K562 (cell line): ENCODE results near the gene CPTP. TPM values are rescaled to one million over a fixed set of nuclear protein-coding genes. Genes with fewer than 3 reads are reported as not detected.

Experiments
- ATAC-seq: fragments of 200-7000 bp; cut with Tn5 transposase; 3 replicates; pipeline ENCODE4 v1.9.1; 2020; ENCODE audit warnings: moderate library complexity
- BruUV-seq: library from RNA; stranded (reverse); fragments of 400-500 nt; replicated peaks from 2 replicates; lab custom pipeline; 2021; lab: Mats Ljungman, UMichigan
- CTCF ChIA-PET: fragments of 300-600 bp; formaldehyde crosslinking; extraction: SDS; loops from one replicate; lab custom pipeline; 2021; ENCODE audit warnings: low intra/inter-chr PET ratio; lab: Yijun Ruan, JAX
- POLR2A ChIA-PET: fragments of 300-600, 350-650 bp; sonication (Branson Sonifier 250); formaldehyde crosslinking; extraction: SDS; loops from one replicate; lab custom pipeline; 2021; ENCODE audit warnings: antibody characterized with exemption, inconsistent platforms; lab: Yijun Ruan, JAX
- DNase-seq, 4 experiments: peaks; one replicate each; pipeline versions ENCODE4 v3.0.0 to v3.0.0-alpha.2; 2011 to 2018; ENCODE audit warnings: low spot score in 3 of 4, mixed read lengths in 3 of 4; ENCODE audit errors: extremely low read depth in 1 of 4
- FAIRE-seq: peaks from 2 replicates; lab custom pipeline; 2011; peaks lifted over from hg19 to GRCh38; lab: Jason Lieb, UNC
- H2AFZ ChIP-seq: 2 replicates; pipeline ENCODE4 v1.6.0; 2011; ENCODE audit warnings: low read depth, low read length, control low read depth, inconsistent platforms
- H3K27ac ChIP-seq: fragments of 200-600 bp; 3 replicates; pipeline ENCODE4 v1.8.0; 2011; ENCODE audit warnings: low read depth, mild to moderate bottlenecking, control low read depth, inconsistent platforms, low read length, moderate library complexity, mixed read lengths; ENCODE audit errors: extremely low read depth
- H3K27me3 ChIP-seq, 2 experiments: fragments of 300-600 bp in 1 of 2; 2 replicates in 1 of 2; 3 replicates in 1 of 2; pipeline versions ENCODE4 v1.6.0 to v1.8.0; 2011; ENCODE audit warnings: inconsistent platforms in 2 of 2, low read length in 2 of 2, mild to moderate bottlenecking in 1 of 2, mixed read lengths in 1 of 2, moderate library complexity in 1 of 2; ENCODE audit not compliant: control insufficient read depth in 2 of 2, insufficient read depth in 2 of 2
- H3K36me3 ChIP-seq: fragments of 300-600 bp; 3 replicates; pipeline ENCODE4 v1.8.0; 2011; ENCODE audit warnings: mild to moderate bottlenecking, low read length, inconsistent platforms; ENCODE audit not compliant: control insufficient read depth, insufficient read depth
- H3K4me1 ChIP-seq, 2 experiments: fragments of 200-600 bp in 1 of 2; replicated peaks in 1 of 2; 2 replicates in 1 of 2; 3 replicates in 1 of 2; pipeline versions ENCODE4 v1.5.1 to v1.8.0; 2011; ENCODE audit warnings: inconsistent platforms in 2 of 2, low read length in 2 of 2, mild to moderate bottlenecking in 1 of 2, mixed read lengths in 1 of 2, moderate library complexity in 1 of 2; ENCODE audit not compliant: control insufficient read depth in 2 of 2, insufficient read depth in 2 of 2
- H3K4me2 ChIP-seq: 2 replicates; pipeline ENCODE4 v1.6.1; 2011; ENCODE audit warnings: low read length, control low read depth, inconsistent platforms, mixed read lengths; ENCODE audit not compliant: insufficient read depth
- H3K4me3 ChIP-seq: fragments of 200-600 bp; sonication (generic), shearing (Covaris generic); 2 replicates; pipeline ENCODE4 v1.5.1; 2016; ENCODE audit warnings: control low read depth, inconsistent platforms
- H3K79me2 ChIP-seq: fragments of 200-600 bp; 3 replicates; pipeline ENCODE4 v1.8.0; 2011; ENCODE audit warnings: low read length, inconsistent platforms; ENCODE audit not compliant: control insufficient read depth, insufficient read depth
- H3K9ac ChIP-seq, 2 experiments: 2 replicates each; pipeline versions ENCODE4 v1.6.0 to v1.6.1; 2011; ENCODE audit warnings: low read depth in 2 of 2, low read length in 2 of 2, control low read depth in 1 of 2, inconsistent platforms in 1 of 2, mild to moderate bottlenecking in 1 of 2, mixed read lengths in 1 of 2; ENCODE audit not compliant: insufficient read depth in 1 of 2
- H3K9me1 ChIP-seq: one replicate; pipeline ENCODE4 v1.6.0; 2011; ENCODE audit warnings: inconsistent platforms, mild to moderate bottlenecking, low read length, moderate library complexity; ENCODE audit not compliant: control insufficient read depth, insufficient read depth
- H3K9me3 ChIP-seq: replicated peaks from 2 replicates; pipeline ENCODE4 v1.5.1; 2011; ENCODE audit warnings: low read depth, low read length, inconsistent platforms; ENCODE audit not compliant: control insufficient read depth, insufficient read depth
- H4K20me1 ChIP-seq: replicated peaks from 2 replicates; pipeline ENCODE4 v1.6.1; 2011; ENCODE audit warnings: low read length, inconsistent platforms, mixed read lengths; ENCODE audit not compliant: control insufficient read depth, insufficient read depth
- POLR2B ChIP-seq: fragments of 450-650 bp; IDR thresholded peaks from 2 replicates; pipeline ENCODE4 v1.6.1; 2018; ENCODE audit warnings: low read depth; ENCODE audit not compliant: partially characterized antibody
- SIN3A ChIP-seq, 2 experiments: fragments of 150-350 bp in 1 of 2; IDR thresholded peaks; 2 replicates each; pipeline ENCODE4 v1.6.1; 2011 to 2016; ENCODE audit warnings: borderline replicate concordance in 2 of 2, low read depth in 2 of 2, low read length in 2 of 2, mild to moderate bottlenecking in 2 of 2, moderate library complexity in 2 of 2; ENCODE audit not compliant: control insufficient read depth in 1 of 2
- SMARCA4 ChIP-seq: fragments of 450-650 bp; IDR thresholded peaks from 2 replicates; pipeline ENCODE4 v1.6.1; 2016
- TAF1 ChIP-seq: IDR thresholded peaks from 2 replicates; pipeline ENCODE4 v1.6.1; 2011; ENCODE audit warnings: mild to moderate bottlenecking, low read length, moderate library complexity; ENCODE audit not compliant: insufficient read depth, control insufficient read depth, severe bottlenecking; ENCODE audit errors: extremely low read depth
- WGBS: fragments of 100-300 bp; shearing (Covaris generic); methylation state at CpG from one replicate; pipeline ENCODE4 v1.1.6; 2016; ENCODE audit warnings: low coverage, mixed read lengths; ENCODE audit not compliant: insufficient coverage; ENCODE audit errors: missing lambda C conversion rate; 5-methylcytosine and 5-hydroxymethylcytosine counted together
- in situ Hi-C: fragments of 300-500 bp; cut with MboI; formaldehyde crosslinking; loops from 4 replicates; pipeline ENCODE4 v1.15.0; 2018; ENCODE audit warnings: inconsistent platforms, mixed read lengths
- intact Hi-C: fragments of 100-400 bp; cut with micrococcal nuclease; formaldehyde crosslinking; loops from 2 replicates; pipeline ENCODE4 v1.14.2; 2022
- polyA plus RNA-seq, 8 experiments: library from polyadenylated mRNA; depleted of rRNA in 4 of 8; stranded (reverse) in 5 of 8; unstranded in 3 of 8; fragments of >200 nt; fragmentation: Nextera tagmentation in 2 of 8; fragmentation: Illumina TruSeq in 1 of 8; extraction: Ambion mirVana in 2 of 8; extraction: Trizol in 1 of 8; gene quantifications; 2 replicates each; pipeline versions ENCODE4 v1.2.1 to v1.2.3, GENCODE V29; 2011 to 2014; ENCODE audit warnings: inconsistent platforms in 1 of 8, missing spikeins in 1 of 8
- total RNA-seq, 7 experiments: library from RNA; depleted of rRNA in 6 of 7; stranded (reverse); fragments of >200 nt in 6 of 7; fragmentation: Illumina TruSeq in 2 of 7; extraction: Trizol in 2 of 7; gene quantifications; 2 replicates each; pipeline versions ENCODE4 v1.2.1 to v1.2.3, GENCODE V29; 2011 to 2021; ENCODE audit warnings: low replicate concordance in 1 of 7
- TF ChIP-seq, protein P1 (sequence below): fragments of 450-650 bp; IDR thresholded peaks from 2 replicates; pipeline ENCODE4 v1.6.1; 2017; ENCODE audit warnings: mild to moderate bottlenecking, moderate library complexity
- TF ChIP-seq, protein P2 (sequence below), 2 experiments: fragments of 450-650 bp in 1 of 2; sonication (generic) in 1 of 2; formaldehyde crosslinking in 1 of 2; IDR thresholded peaks; 2 replicates each; pipeline versions ENCODE4 v1.7.1 to v1.9.0; 2016 to 2022; ENCODE audit warnings: inconsistent platforms in 1 of 2, mild to moderate bottlenecking in 1 of 2, missing genetic modification reagents in 1 of 2
- TF ChIP-seq, protein P3 (sequence below): sonication (generic); formaldehyde crosslinking; IDR thresholded peaks from 2 replicates; pipeline ENCODE4 v1.8.1; 2022; ENCODE audit warnings: missing genetic modification reagents

Gene CPTP
- total and polyA plus RNA-seq, 9 of the 15 experiments (the other 6 are each of a cell fraction or from before 2014, with no cell fraction given) = 0.11 to 25.8 (median 3.5) TPM

DNA sequence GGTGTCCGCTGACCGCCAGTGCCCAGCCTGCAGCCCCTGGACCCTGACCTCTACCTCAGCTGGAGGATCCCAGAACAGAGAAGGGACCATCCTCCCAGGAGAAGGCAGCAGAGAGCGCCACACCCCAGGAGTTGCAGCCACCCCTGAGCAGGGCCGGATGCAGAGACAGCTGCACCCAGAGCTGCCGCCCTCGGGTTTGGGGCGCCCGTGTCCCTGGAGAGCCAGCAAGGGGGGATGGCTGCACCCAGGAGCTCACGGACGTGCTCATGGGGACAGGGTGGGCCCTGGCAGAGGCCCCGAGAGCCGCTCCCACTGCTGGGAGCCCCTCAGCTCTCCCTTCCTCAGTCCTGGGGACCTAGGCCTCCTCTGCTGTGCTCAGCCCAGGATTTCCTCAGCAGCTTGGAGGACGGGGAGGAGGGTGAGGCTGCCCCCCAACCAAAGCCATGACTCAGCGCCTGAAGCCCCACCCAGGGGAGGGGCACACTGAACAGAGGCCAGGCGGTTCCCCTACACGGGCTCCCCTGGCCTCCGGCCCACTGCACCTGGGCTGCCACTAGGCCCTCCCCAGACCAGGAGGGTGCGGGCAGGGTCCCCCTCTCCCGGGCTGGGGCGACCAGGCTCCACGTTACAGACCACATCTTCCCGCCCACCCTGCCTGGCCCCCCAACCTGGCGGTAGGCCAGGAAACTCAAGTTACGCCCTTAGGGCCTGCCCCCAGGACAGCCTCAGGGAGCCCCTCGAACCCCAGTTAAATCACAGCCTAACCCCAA lies 19.1 kb upstream of the CPTP start:
- Histone ChIP-seq H3K36me3 (peaks cover 18% of the 10 kb centered on the region), H4K20me1 (peaks cover 24% of the 10 kb centered on the region; the same call in 1 of the 2 replicates), H3K27ac (peak overlapping the region; percentile 62), H2AFZ (peak overlapping the region; percentile 61; the same call in 1 of the 2 replicates), H3K9me1 (peaks cover 7% of the 10 kb centered on the region), H3K9ac (peak overlapping the region; percentile 57 to 97), H3K4me3 (peak overlapping the region; percentile 94), H3K27me3 (no peaks in the 10 kb centered on the region), H3K79me2 (peaks cover 54% of the 10 kb centered on the region), H3K4me1 (peaks cover 41 to 89% of the 10 kb centered on the region in 2 experiments), H3K9me3 (no peaks in the 10 kb centered on the region), H3K4me2 (peak overlapping the region; percentile 75)
- ATAC-seq = peak; percentile 74
- DNase-seq = peak; percentile 82 to 97 (median 88)
- peak; percentile 93 for FAIRE-seq
- ChIA-PET POLR2A (interaction anchor here (0.6 to 1.4 kb wide), 5 partner anchors 9 to 278 kb away, joined by 3 to 7 read pairs (median 3); no protein-coding TSS in a partner anchor), CTCF (no interaction called here)
- no TSS peak for BruUV-seq
- intact Hi-C loops = loop anchor here (5.0 to 10.0 kb wide), 2 partner anchors 72 to 919 kb away; partner anchors contain the start of genes AURKAIP1 and SKI
- in situ Hi-C loops = no loop called here
- 9% methylated on average over 24 of the region's 25 CpGs for WGBS
- TF ChIP-seq, protein P1, sequence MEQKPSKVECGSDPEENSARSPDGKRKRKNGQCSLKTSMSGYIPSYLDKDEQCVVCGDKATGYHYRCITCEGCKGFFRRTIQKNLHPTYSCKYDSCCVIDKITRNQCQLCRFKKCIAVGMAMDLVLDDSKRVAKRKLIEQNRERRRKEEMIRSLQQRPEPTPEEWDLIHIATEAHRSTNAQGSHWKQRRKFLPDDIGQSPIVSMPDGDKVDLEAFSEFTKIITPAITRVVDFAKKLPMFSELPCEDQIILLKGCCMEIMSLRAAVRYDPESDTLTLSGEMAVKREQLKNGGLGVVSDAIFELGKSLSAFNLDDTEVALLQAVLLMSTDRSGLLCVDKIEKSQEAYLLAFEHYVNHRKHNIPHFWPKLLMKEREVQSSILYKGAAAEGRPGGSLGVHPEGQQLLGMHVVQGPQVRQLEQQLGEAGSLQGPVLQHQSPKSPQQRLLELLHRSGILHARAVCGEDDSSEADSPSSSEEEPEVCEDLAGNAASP = no peak
- TF ChIP-seq, protein P2, sequence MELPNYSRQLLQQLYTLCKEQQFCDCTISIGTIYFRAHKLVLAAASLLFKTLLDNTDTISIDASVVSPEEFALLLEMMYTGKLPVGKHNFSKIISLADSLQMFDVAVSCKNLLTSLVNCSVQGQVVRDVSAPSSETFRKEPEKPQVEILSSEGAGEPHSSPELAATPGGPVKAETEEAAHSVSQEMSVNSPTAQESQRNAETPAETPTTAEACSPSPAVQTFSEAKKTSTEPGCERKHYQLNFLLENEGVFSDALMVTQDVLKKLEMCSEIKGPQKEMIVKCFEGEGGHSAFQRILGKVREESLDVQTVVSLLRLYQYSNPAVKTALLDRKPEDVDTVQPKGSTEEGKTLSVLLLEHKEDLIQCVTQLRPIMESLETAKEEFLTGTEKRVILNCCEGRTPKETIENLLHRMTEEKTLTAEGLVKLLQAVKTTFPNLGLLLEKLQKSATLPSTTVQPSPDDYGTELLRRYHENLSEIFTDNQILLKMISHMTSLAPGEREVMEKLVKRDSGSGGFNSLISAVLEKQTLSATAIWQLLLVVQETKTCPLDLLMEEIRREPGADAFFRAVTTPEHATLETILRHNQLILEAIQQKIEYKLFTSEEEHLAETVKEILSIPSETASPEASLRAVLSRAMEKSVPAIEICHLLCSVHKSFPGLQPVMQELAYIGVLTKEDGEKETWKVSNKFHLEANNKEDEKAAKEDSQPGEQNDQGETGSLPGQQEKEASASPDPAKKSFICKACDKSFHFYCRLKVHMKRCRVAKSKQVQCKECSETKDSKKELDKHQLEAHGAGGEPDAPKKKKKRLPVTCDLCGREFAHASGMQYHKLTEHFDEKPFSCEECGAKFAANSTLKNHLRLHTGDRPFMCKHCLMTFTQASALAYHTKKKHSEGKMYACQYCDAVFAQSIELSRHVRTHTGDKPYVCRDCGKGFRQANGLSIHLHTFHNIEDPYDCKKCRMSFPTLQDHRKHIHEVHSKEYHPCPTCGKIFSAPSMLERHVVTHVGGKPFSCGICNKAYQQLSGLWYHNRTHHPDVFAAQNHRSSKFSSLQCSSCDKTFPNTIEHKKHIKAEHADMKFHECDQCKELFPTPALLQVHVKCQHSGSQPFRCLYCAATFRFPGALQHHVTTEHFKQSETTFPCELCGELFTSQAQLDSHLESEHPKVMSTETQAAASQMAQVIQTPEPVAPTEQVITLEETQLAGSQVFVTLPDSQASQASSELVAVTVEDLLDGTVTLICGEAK (IDR thresholded peaks at IDR 0.05) = 0 out of 2 replicates have a peak, but pooled peaks have one; percentile 9
- TF ChIP-seq, protein P2 (CRISPR knock-in tag; IDR thresholded peaks at IDR 0.05) = no peak
- TF ChIP-seq SMARCA4 (0 out of 2 replicates have a peak, but pooled peaks have one; percentile 19), POLR2B (no peak), SIN3A (IDR thresholded peaks at IDR 0.05; ENCODE audit: borderline replicate concordance in 2 of 2, control insufficient read depth in 1 of 2, low read depth in 2 of 2, low read length in 2 of 2) (peak in 1 of 2 experiments; percentile 63; a peak in 2 of 4 replicates), TAF1 (peak; percentile 13)
- TF ChIP-seq, protein P3, sequence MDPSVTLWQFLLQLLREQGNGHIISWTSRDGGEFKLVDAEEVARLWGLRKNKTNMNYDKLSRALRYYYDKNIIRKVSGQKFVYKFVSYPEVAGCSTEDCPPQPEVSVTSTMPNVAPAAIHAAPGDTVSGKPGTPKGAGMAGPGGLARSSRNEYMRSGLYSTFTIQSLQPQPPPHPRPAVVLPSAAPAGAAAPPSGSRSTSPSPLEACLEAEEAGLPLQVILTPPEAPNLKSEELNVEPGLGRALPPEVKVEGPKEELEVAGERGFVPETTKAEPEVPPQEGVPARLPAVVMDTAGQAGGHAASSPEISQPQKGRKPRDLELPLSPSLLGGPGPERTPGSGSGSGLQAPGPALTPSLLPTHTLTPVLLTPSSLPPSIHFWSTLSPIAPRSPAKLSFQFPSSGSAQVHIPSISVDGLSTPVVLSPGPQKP = no peak
